GM19351 (cell line): Measurements from ENCODE around the gene VHLL.

ENCODE experiments used
- ATAC-seq: cut with Tn5 transposase; IDR thresholded peaks from one replicate; pipeline ENCODE4 v1.9.1; 2021; ENCODE audit warnings: mild to moderate bottlenecking, moderate library complexity; ENCODE audit not compliant: unreplicated experiment

The VHLL gene

DNA sequence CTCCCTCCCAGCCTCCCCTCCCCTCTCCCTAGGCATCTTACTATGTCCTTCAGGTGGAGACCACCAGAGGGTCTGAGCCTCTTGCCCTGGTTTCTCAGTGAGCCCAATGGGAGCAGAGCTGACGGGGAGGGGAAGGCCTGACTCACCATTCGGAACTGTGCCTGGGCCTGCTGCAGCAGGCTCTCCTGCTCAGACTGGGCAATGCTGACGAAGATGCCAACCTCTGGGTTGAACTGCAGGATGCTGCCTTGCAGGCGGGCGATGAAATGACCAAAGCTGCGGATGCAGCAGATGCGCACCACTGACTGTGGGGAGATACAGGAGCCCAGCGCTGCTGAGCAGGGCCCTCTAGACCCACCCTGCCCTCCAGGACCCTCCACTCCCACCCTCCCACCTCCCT is 40.2 kb downstream of the VHLL start:
- ATAC-seq = no peak

DNA sequence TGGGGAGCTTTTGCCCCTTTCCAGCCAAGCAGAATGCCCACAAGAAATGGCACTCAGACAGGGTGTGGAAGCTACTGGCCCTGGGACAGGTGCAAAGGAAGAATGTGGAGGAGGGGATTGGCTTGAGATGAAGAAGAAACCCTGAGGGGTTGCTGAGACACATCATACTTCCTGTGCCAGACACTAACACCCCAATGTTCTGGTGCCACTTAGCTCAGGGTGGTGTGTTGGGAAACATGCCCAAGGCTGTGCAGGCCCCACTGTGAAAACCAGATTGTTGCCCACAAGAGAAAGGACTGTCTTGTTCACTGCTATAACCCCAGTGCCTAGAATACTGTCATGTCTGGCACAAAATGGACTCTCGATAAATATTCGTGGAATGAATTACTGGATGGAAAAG is 41.4 kb downstream of the VHLL start:
- ATAC-seq = no peak

DNA sequence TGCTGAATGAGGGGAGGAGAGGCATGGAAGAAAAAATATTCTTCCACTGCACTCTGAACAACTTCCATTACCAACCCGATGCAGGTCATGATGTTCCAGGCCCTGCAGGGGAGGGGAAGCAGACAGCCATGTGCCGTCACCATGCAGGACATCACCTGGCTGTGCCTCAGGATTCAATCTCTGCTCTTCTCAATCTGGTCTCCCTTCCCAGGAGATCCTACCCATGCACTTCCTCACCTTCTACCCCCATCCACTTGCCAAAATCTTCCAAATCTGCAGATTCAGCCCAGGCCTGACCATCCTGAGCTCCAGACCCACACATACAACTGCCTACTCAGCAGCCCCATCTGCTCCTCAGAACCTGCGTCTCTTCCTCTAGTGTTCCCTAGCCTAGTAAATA is 45.5 kb downstream of the VHLL start:
- no peak for ATAC-seq

DNA sequence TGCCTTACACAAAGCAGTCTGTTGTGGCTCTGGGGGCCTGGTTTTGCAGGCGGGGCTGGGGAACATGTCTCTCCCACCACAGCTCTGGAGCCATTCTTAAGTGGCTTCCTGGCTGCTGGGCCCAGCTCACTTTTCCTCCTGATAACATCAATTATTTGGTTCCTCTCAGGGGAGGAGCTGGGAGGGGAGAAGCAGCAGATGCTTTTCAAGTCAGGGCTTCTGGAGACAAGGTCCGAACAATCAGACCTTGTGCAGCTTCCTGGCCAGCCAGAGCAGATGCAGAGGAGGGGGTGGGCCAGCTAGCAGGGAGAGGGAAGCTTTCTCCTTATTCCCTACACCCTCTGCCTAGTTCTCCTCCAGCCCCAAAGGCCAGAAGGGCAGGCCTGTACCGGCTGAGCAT is 47.6 kb downstream of the VHLL start:
- no peak for ATAC-seq

- no peak for ATAC-seq
Observed at GRCh38 chr1:156249593-156249992, 49.5 kb downstream of the VHLL start.
